ENCODE measurements around the gene NPW.
A peak's percentile ranks its signal among the peaks of the same experiment; 100 is the strongest.

The NPW gene

DNA sequence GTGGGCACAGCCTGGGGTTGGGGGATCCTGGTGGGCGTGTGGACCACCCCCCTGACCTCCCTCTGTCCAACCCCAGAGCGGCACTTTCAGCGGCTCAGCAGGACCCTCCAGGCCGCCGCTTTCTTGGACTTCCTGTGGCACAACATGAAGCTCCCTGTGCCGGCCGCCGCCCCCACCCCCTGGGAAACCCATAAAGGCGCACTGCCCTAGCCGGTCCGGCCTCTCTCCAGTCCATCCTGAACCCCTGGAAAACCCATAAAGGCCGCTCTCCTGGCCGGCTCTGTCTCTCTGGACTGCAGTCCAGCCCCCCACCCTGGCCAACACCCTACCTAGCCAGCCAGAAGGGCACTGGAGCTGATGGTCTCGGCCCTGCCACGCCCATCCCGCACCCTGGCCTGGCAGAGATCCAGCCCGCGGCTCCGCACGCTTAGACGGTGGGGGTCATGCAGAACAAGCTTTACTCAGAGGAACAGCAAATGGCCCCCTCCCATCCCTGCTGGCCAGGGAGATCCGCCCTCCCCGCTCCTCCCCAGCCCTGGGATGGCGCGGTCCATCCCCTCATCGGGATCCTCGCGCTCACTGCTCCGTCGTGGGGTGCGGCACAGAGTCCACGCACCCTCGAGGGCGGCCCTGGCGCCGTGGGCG, 41.0 kb upstream of the NPW start:
- no peak overlapping the region for H2AFZ ChIP-seq (ENCODE audit: low read length, unreplicated experiment)
- H3K27ac ChIP-seq (ENCODE audit: low read depth, low read length): no peak overlapping the region
- H3K27me3 ChIP-seq (ENCODE audit: insufficient read depth, low read length): peaks cover 42% of the 10 kb centered on the region
- H3K4me3 ChIP-seq (ENCODE audit: low read depth, low read length): no peak overlapping the region
- H3K4me1 ChIP-seq (ENCODE audit: control insufficient read depth, insufficient read depth, low read length, unreplicated experiment): no peaks in the 10 kb centered on the region
- peaks cover 8% of the 10 kb centered on the region for H3K79me2 ChIP-seq (ENCODE audit: control insufficient read depth, insufficient read depth, low read length, unreplicated experiment)
- H3K36me3 ChIP-seq (ENCODE audit: insufficient read depth, low read length): peaks cover 4% of the 10 kb centered on the region; the same call in 1 of the 2 replicates

DNA sequence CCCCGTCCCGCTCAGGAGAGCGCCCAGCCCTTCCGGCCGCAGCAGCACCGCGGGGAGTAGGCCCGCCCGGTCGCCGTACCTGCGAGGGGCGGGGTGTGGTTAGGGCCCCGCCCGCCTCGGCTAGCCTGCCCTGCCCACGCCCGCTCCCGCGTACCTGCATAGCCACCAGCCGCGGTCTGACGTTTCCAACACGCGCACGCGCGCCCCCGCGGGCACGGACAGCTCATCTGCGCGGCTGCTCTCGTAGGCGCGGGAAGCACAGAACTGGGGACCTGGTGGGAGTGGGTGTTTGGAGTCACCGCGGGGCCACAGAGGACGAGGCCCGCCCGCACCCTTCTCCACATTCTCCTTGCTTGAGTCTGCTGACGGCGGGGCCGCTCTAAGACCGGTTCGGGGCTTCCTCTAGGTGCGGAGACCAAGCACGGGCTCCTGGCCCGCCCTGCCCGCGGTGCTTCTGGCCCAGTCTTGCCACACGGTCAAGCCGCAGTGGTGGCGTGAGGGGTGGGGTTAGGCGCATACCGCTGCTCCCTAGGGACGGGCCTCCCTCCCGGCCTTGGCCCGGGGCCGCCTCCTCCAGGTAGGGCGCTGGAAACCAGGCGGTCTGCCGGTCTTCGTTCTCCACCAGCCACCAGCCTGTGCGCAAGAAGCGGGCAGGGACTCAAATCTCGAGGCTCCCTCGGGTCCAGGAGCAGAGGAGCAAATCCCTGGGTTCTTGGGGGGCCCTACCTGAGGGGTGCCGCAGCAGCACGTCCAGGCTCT, 40.1 kb upstream of the NPW start:
- Histone ChIP-seq H3K79me2 (ENCODE audit: control insufficient read depth, insufficient read depth, low read length, unreplicated experiment) (no peaks in the 10 kb centered on the region), H3K4me1 (ENCODE audit: control insufficient read depth, insufficient read depth, low read length, unreplicated experiment) (no peaks in the 10 kb centered on the region), H2AFZ (ENCODE audit: low read length, unreplicated experiment) (no peak overlapping the region), H3K36me3 (ENCODE audit: insufficient read depth, low read length) (peaks cover 4% of the 10 kb centered on the region; the same call in 1 of the 2 replicates), H3K4me3 (ENCODE audit: low read depth, low read length) (no peak overlapping the region), H3K27ac (ENCODE audit: low read depth, low read length) (no peak overlapping the region), H3K27me3 (ENCODE audit: insufficient read depth, low read length) (peaks cover 42% of the 10 kb centered on the region)

DNA sequence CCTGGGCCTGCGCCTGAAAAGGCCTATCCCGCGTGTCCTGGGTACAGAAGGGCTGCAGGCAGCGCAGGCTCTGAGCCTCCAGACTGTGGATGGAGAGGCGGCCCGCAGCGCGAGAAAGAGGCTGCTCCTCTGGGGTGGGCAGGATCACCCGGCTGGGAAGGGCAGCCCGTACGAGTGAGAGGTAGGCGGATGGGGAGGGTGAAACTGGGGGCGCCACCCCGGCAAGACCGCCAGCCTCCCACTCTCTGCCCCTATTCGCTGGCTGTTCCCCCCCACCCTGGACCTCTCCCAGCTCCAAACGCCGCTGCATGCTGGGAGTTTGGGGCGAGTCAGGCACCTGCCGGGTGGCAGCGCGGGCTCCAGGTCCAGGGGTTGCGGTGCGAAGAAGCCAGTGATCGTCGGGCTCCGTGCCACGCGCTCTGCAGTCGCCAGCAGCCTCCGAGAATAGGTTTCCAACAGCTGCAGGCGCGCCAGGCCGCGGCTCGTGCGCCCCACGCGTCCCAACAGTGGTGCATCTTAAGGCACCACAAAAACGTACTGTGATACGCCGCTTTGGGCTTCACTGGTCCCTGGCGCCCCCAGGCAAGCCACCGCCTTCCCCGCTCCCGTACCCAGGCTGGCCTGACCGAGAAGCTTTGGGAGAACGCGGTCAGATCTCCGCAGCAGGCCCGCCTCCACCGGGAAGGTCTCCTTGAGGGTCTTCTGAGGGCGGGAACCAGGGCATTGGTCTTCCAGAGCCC, 39.4 kb upstream of the NPW start:
- H3K4me3 ChIP-seq (ENCODE audit: low read depth, low read length): no peak overlapping the region
- peaks cover 6% of the 10 kb centered on the region for H3K79me2 ChIP-seq (ENCODE audit: control insufficient read depth, insufficient read depth, low read length, unreplicated experiment)
- no peak overlapping the region for H3K27ac ChIP-seq (ENCODE audit: low read depth, low read length)
- H3K36me3 ChIP-seq (ENCODE audit: insufficient read depth, low read length): peaks cover 4% of the 10 kb centered on the region; the same call in 1 of the 2 replicates
- peaks cover 6% of the 10 kb centered on the region for H3K4me1 ChIP-seq (ENCODE audit: control insufficient read depth, insufficient read depth, low read length, unreplicated experiment)
- H2AFZ ChIP-seq (ENCODE audit: low read length, unreplicated experiment): no peak overlapping the region
- H3K27me3 ChIP-seq (ENCODE audit: insufficient read depth, low read length): peaks cover 42% of the 10 kb centered on the region

DNA sequence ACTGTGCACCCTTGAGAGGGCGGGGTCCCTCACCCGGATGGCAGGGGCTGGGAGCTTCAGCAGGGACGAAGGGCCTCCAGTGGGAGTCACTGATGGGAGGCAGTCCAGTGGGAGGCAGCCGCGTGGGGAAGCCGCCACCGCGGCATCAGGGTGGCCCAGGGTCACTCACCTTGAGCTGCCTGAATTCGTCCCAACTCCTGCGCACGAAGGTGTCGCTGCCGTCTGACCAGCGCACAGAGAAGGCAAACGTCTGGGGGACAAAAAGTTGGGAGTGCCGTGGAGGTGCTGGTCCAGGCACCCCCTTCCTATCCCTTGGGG, 38.9 kb upstream of the NPW start:
- H3K27ac ChIP-seq (ENCODE audit: low read depth, low read length): no peak overlapping the region
- H3K4me3 ChIP-seq (ENCODE audit: low read depth, low read length): no peak overlapping the region
- H3K36me3 ChIP-seq (ENCODE audit: insufficient read depth, low read length): peaks cover 4% of the 10 kb centered on the region; the same call in 1 of the 2 replicates
- peaks cover 11% of the 10 kb centered on the region for H3K79me2 ChIP-seq (ENCODE audit: control insufficient read depth, insufficient read depth, low read length, unreplicated experiment)
- H3K4me1 ChIP-seq (ENCODE audit: control insufficient read depth, insufficient read depth, low read length, unreplicated experiment): peaks cover 11% of the 10 kb centered on the region
- peaks cover 42% of the 10 kb centered on the region for H3K27me3 ChIP-seq (ENCODE audit: insufficient read depth, low read length)
- H2AFZ ChIP-seq (ENCODE audit: low read length, unreplicated experiment): no peak overlapping the region

DNA sequence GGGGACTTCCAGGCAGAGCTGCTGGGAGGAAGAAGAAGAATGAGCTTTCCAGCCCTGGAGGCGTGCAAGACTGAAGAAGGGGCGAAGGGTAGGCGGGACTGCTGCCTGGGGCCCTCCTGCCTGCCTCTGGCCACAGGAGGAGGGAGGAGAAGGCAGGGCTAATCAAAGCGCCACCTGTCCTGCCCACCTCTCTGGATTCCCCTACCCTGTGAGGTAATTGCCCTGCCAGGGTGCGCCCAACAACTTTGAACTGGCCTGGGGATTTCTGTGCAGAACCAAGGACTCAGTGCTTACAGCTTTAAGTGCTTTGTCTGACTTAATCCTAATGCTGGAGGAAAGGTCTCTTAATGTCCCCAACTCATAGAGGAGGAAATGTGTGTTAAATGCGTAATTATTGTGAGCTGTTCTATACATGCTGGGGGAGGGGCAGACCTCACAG, 38.2 kb upstream of the NPW start, which contains the start of gene NOXO1:
NOXO1 (minus strand) TSS at position 72 of the 439 bp plus-strand sequence. CDS start 290 bp downstream, outside the sequence.
- Histone ChIP-seq H3K27me3 (ENCODE audit: insufficient read depth, low read length) (peaks cover 42% of the 10 kb centered on the region), H3K79me2 (ENCODE audit: control insufficient read depth, insufficient read depth, low read length, unreplicated experiment) (peaks cover 15% of the 10 kb centered on the region), H2AFZ (ENCODE audit: low read length, unreplicated experiment) (no peak within 1 kb of the TSS), H3K4me3 (ENCODE audit: low read depth, low read length) (no peak within 1 kb of the TSS), H3K27ac (ENCODE audit: low read depth, low read length) (no peak within 1 kb of the TSS), H3K36me3 (ENCODE audit: insufficient read depth, low read length) (peaks cover 6% of the 10 kb centered on the region; the same call in 1 of the 2 replicates), H3K4me1 (ENCODE audit: control insufficient read depth, insufficient read depth, low read length, unreplicated experiment) (peaks cover 11% of the 10 kb centered on the region)

DNA sequence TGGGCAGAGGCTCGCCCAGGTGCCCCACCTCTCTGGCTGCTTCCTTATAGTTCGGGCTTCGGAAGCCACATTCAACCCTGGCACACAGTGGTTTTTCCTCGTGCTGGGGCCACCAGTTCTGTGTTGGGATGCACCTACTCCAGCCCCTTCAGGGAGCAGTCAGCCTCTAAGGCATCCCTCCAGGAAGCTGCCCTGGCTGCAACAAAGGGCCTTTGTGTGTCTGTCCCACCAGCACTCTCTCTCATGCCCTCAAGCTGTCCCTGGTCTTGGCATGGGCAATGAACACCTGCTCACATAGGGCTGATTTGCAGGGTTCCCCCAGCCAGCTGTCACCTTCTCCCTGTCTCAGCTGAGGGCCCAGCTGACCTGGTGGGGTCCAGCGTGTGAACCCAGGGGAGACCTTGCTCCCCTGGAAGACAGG, 37.6 kb upstream of the NPW start:
- Histone ChIP-seq H3K4me3 (ENCODE audit: low read depth, low read length) (no peak overlapping the region), H3K79me2 (ENCODE audit: control insufficient read depth, insufficient read depth, low read length, unreplicated experiment) (peaks cover 15% of the 10 kb centered on the region), H3K27ac (ENCODE audit: low read depth, low read length) (no peak overlapping the region), H3K36me3 (ENCODE audit: insufficient read depth, low read length) (peaks cover 10% of the 10 kb centered on the region; the same call in 1 of the 2 replicates), H3K4me1 (ENCODE audit: control insufficient read depth, insufficient read depth, low read length, unreplicated experiment) (peaks cover 11% of the 10 kb centered on the region), H3K27me3 (ENCODE audit: insufficient read depth, low read length) (peaks cover 42% of the 10 kb centered on the region), H2AFZ (ENCODE audit: low read length, unreplicated experiment) (no peak overlapping the region)

DNA sequence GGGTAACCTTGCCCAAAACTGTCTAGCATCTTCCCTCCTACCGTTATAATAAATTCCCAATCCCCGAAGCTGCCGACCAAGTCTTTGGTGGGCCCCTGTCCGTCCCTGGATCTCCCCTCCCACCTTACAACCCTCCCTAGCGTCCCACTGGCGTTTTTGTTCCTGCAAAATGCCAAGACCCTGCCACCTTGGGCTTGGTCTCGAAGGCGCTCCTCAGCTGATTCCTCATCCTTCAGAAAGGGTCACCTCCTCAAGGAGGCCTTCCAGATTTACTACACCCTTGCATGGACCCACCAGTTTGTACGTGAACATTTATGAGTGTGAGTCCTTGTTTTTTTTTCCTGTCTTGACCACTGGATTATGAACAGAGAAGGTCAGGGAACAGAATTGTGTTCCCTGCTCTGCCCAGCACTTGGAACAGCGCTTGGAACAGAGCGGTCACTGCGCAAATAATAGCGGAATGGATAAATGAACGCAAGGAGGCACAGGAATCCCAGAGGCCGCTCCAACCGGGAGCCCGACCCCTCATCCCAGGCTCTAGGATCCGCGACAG, 36.5 kb upstream of the NPW start:
- H3K27me3 ChIP-seq (ENCODE audit: insufficient read depth, low read length): peaks cover 42% of the 10 kb centered on the region
- no peak overlapping the region for H3K27ac ChIP-seq (ENCODE audit: low read depth, low read length)
- peaks cover 10% of the 10 kb centered on the region; the same call in 1 of the 2 replicates for H3K36me3 ChIP-seq (ENCODE audit: insufficient read depth, low read length)
- peaks cover 15% of the 10 kb centered on the region for H3K79me2 ChIP-seq (ENCODE audit: control insufficient read depth, insufficient read depth, low read length, unreplicated experiment)
- H3K4me1 ChIP-seq (ENCODE audit: control insufficient read depth, insufficient read depth, low read length, unreplicated experiment): peaks cover 11% of the 10 kb centered on the region
- H2AFZ ChIP-seq (ENCODE audit: low read length, unreplicated experiment): no peak overlapping the region
- H3K4me3 ChIP-seq (ENCODE audit: low read depth, low read length): peak overlapping the region; percentile 72

DNA sequence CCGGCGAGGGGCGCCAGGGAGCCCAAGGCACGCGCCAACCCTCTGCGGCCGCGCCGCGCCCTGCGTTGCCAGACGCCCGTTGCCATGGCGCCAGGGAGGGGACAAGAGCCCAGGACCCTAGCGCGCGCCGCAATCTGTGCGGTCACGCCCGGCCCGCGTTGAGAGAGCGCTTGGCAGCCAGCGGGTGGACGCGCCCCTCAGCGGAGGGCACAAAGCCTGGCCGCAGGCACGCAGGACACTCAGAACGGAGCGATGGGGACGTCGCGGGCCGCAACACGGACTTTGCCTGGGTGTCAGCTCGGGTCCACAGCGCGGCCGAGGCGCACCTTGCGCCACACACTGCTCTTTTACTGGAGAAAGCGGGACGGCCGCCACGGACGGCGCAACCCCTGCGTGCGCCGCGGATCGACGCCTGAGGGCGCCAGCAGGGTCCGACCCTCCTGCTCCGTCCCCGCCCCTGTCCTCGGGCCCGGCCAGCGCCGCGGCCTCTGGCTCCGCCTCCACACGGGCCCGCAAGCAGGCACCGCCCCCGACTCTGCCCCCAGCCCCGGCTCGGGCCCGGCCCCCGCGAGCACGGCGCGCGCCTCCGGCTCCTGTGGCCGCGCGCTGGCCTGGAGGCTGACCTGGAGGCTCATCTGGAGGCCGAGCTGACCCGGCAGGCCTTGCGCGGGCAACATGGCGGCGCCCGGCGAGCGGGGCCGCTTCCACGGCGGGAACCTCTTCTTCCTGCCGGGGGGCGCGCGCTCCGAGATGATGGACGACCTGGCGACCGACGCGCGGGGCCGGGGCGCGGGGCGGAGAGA, 35.8 kb upstream of the NPW start, which contains the start of gene GFER:
GFER (plus strand) TSS at position 650 of the 803 bp plus-strand sequence; CDS start at position 676, 26 bp downstream.
- H3K27me3 ChIP-seq (ENCODE audit: insufficient read depth, low read length): peaks cover 42% of the 10 kb centered on the region
- H3K27ac ChIP-seq (ENCODE audit: low read depth, low read length): peak within 1 kb of the TSS; percentile 17; the same call in 1 of the 2 replicates
- peaks cover 6% of the 10 kb centered on the region; the same call in 1 of the 2 replicates for H3K36me3 ChIP-seq (ENCODE audit: insufficient read depth, low read length)
- peaks cover 15% of the 10 kb centered on the region for H3K79me2 ChIP-seq (ENCODE audit: control insufficient read depth, insufficient read depth, low read length, unreplicated experiment)
- peak within 1 kb of the TSS; percentile 95 for H3K4me3 ChIP-seq (ENCODE audit: low read depth, low read length)
- peak within 1 kb of the TSS; percentile 62 for H2AFZ ChIP-seq (ENCODE audit: low read length, unreplicated experiment)
- peaks cover 11% of the 10 kb centered on the region for H3K4me1 ChIP-seq (ENCODE audit: control insufficient read depth, insufficient read depth, low read length, unreplicated experiment)

DNA sequence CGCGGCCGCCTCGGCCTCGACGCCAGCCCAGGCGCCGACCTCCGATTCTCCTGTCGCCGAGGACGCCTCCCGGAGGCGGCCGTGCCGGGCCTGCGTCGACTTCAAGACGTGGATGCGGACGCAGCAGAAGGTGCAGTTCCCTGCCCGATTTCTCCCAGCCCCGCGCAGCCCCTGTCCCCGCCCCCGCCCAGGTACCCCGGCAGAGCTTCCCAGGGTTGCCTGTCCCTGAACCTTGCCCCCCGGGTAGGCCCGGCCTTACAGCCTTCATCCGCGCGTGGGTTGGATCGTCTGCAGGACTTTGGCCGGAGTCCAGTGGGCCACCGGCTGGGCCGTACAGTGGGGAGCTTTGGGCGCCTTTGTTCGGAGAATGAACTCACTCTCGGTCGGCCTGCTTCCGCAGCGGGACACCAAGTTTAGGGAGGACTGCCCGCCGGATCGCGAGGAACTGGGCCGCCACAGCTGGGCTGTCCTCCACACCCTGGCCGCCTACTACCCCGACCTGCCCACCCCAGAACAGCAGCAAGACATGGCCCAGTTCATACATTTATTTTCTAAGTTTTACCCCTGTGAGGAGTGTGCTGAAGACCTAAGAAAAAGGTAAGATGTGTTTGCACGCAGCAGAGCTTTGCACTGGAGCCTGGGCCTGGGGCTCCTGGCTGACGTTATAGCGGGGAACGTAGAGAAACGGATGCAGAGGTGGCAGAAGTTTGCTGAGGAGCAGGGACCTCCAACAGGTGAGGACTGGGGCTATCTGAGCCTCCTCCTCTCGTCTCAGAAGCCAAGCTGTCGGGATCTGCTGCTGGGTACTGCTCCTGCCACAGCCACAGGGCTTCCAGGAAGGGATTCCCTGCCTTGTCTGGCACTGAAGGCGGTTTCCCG, 35.0 kb upstream of the NPW start:
- Histone ChIP-seq H3K4me1 (ENCODE audit: control insufficient read depth, insufficient read depth, low read length, unreplicated experiment) (peaks cover 11% of the 10 kb centered on the region), H3K79me2 (ENCODE audit: control insufficient read depth, insufficient read depth, low read length, unreplicated experiment) (peaks cover 15% of the 10 kb centered on the region), H3K27ac (ENCODE audit: low read depth, low read length) (peak overlapping the region; percentile 17; the same call in 1 of the 2 replicates), H3K36me3 (ENCODE audit: insufficient read depth, low read length) (peaks cover 6% of the 10 kb centered on the region; the same call in 1 of the 2 replicates), H3K4me3 (ENCODE audit: low read depth, low read length) (peak overlapping the region; percentile 95), H3K27me3 (ENCODE audit: insufficient read depth, low read length) (peaks cover 44% of the 10 kb centered on the region), H2AFZ (ENCODE audit: low read length, unreplicated experiment) (peak overlapping the region; percentile 62)
